Gastrocnemius medialis (tissue), 4 donors: ENCODE measurements around the gene CSNK1G1. TPM values are rescaled to one million over a fixed set of nuclear protein-coding genes. Genes with fewer than 3 reads are reported as not detected.

Experiments used
- ATAC-seq, 2 donors: fragments of 150-250 bp; one replicate each; pipeline ENCODE4 v1.9.1; 2016
- DNase-seq, 2 donors: peaks; one replicate each; pipeline ENCODE4 v3.0.0-alpha.2; 2019
- H3K27ac ChIP-seq, 4 donors: fragments of 200-600 bp; sonication (generic); 1 replicate in 1 of 4; 2 replicates in 3 of 4; pipeline ENCODE4 v1.5.1; 2016 to 2018; ENCODE audit warnings: mild to moderate bottlenecking in 2 of 4, moderate library complexity in 1 of 4
- H3K27me3 ChIP-seq, 3 donors: fragments of 200-600 bp; sonication (generic) in 2 of 3; 1 replicate in 1 of 3; 2 replicates in 2 of 3; pipeline versions ENCODE4 v1.5.1 to v1.6.0; 2016 to 2019; ENCODE audit warnings: mild to moderate bottlenecking in 1 of 3, moderate library complexity in 1 of 3
- H3K36me3 ChIP-seq, 2 donors: fragments of 200-600 bp; sonication (generic) in 1 of 2; one replicate each; pipeline ENCODE4 v1.5.1; 2017 to 2018
- H3K4me1 ChIP-seq, 2 donors: fragments of 200-600 bp; sonication (generic) in 1 of 2; one replicate each; pipeline ENCODE4 v1.5.1; 2016 to 2017; ENCODE audit warnings: mild to moderate bottlenecking in 2 of 2
- H3K4me3 ChIP-seq, 4 donors: fragments of 200-600 bp; sonication (generic) in 3 of 4; 1 replicate in 1 of 4; 2 replicates in 3 of 4; pipeline ENCODE4 v1.5.1; 2016 to 2019; ENCODE audit warnings: mild to moderate bottlenecking in 2 of 4
- H3K9me3 ChIP-seq, 3 donors: fragments of 200-600 bp; sonication (generic) in 2 of 3; 1 replicate in 1 of 3; 2 replicates in 2 of 3; pipeline ENCODE4 v1.5.1; 2016 to 2019
- POLR2A ChIP-seq, 2 donors: fragments of 450-650 bp; IDR thresholded peaks; one replicate each; pipeline ENCODE4 v1.6.1; 2017; ENCODE audit warnings: antibody characterized with exemption in 2 of 2, mild to moderate bottlenecking in 2 of 2, moderate library complexity in 2 of 2
- in situ Hi-C, 4 donors: fragments of 200-750 bp; cut with MboI; loops; one replicate each; pipeline versions ENCODE4 v1.15.0 to v1.8.0; 2017; ENCODE audit warnings: low sequenced_read_pairs in 4 of 4
- intact Hi-C: fragments of 100-400 bp; cut with DNase I; formaldehyde crosslinking; loops from one replicate; pipeline ENCODE4 v1.15.1; 2023; ENCODE audit warnings: low total_unique reads
- total RNA-seq, 4 donors: library from RNA; depleted of rRNA; stranded (reverse); fragments of >200 nt; gene quantifications; one replicate each; pipeline versions ENCODE4 v1.1.0 to v1.2.3, GENCODE V29; 2016
- TF ChIP-seq, protein P1 (sequence below), 5 experiments: fragments of 450-650 bp in 3 of 5; fragments of 200-600 bp in 2 of 5; sonication (generic) in 2 of 5; IDR thresholded peaks in 4 of 5; conservative IDR thresholded peaks in 1 of 5; 1 replicate in 4 of 5; 2 replicates in 1 of 5; pipeline ENCODE4 v1.5.1; 2016 to 2019; ENCODE audit warnings: antibody characterized with exemption in 5 of 5, mild to moderate bottlenecking in 3 of 5, moderate library complexity in 3 of 5

Gene CSNK1G1
- total RNA-seq, 4 donors from 2014 or later: 5.3 to 26.6 (median 6.5) TPM

DNA sequence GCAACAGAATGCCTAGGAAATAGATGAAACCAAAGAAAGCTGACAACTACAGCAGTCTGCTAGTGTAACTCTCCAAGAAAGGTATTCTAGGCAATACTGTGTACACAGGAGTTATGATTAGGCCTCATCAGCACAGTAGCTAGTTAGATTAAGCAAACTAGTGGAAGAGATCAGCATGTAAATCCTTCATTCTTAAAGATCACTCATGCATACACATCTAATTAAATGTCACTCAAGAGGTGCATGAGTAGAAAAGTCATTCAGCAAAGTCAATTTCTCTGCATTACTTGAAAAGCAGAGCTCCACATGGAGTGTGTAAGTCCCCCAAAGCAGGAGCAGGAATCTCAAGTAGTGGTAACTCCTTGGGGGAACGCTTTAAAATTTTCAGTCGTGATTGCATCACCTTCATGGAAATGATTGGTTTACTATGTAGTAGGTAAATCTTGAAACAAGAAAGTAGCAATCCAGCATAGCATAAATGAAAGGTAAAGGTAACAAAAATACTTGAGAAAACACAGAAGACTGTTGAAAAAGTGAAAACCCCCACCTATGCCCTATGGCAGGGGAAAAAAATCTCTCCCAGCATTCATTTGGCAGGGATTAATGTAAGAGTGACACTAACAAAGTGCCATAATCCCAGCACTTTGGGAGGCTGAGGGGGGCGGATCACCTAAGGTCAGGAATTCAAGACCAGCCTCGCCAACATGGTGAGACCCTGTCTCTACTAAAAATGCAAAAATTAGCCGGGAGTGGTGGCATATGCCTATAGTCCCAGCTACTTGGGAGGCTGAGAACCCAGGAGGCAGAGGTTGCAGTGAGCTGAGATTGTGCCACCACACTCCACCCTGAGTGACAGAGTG, 163.8 kb downstream of the CSNK1G1 start:
- in situ Hi-C loops (no loop called here), intact Hi-C loops (no loop called here)
- DNase-seq (no peak), ATAC-seq (no peak)
- H3K4me1 ChIP-seq: no peaks in the 10 kb centered on the region
- no peak overlapping the region for H3K4me3 ChIP-seq
- no peaks in the 10 kb centered on the region for H3K27me3 ChIP-seq
- no peaks in the 10 kb centered on the region for H3K9me3 ChIP-seq
- no peak overlapping the region for H3K27ac ChIP-seq
- H3K36me3 ChIP-seq: peaks cover 0 to 14% of the 10 kb centered on the region in 2 donors
- TF ChIP-seq, protein P1, sequence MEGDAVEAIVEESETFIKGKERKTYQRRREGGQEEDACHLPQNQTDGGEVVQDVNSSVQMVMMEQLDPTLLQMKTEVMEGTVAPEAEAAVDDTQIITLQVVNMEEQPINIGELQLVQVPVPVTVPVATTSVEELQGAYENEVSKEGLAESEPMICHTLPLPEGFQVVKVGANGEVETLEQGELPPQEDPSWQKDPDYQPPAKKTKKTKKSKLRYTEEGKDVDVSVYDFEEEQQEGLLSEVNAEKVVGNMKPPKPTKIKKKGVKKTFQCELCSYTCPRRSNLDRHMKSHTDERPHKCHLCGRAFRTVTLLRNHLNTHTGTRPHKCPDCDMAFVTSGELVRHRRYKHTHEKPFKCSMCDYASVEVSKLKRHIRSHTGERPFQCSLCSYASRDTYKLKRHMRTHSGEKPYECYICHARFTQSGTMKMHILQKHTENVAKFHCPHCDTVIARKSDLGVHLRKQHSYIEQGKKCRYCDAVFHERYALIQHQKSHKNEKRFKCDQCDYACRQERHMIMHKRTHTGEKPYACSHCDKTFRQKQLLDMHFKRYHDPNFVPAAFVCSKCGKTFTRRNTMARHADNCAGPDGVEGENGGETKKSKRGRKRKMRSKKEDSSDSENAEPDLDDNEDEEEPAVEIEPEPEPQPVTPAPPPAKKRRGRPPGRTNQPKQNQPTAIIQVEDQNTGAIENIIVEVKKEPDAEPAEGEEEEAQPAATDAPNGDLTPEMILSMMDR (IDR thresholded peaks at IDR 0.05 in 4 of 5, conservative IDR thresholded peaks at IDR 0.05 in 1 of 5): no peak
- TF ChIP-seq POLR2A (IDR thresholded peaks at IDR 0.05): no peak

DNA sequence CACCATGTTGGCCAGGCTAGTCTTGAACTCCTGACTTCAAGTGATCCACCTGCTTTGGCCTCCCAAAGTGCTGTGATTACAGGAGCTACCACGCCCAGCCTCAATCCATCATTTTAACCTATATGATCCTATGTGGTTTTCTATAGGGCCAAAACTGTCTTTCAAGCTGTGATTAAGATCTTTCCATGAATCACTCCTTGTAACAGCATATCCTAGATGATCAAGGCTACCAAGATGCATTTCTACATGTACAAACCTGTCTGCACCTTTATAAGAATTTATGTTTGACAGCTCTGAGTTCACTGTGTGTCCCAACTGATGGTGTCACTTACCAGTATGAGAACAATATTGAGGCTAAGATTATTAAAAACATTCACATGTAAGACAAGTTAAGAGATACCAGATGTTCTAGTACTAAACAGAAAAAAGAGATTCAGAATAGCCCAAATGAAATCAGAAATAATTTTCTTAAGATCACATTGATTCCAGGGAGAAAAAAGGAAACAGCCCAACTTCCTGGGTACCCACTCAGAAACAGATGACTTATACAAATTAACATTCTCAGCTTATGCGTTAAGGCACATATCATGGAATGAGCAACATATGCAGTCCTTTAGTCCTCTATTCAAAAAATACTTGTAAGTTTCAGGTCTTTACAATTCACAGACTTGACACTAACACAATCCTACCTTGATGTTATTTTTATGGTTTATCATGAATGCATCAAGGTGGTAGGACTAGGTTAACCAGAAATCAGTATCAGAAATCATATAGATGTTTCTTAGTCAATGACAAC, 168.4 kb downstream of the CSNK1G1 start:
- in situ Hi-C loops: no loop called here
- Histone ChIP-seq H3K27me3 (no peaks in the 10 kb centered on the region), H3K36me3 (no peaks in the 10 kb centered on the region), H3K4me3 (no peak overlapping the region), H3K27ac (no peak overlapping the region), H3K9me3 (no peaks in the 10 kb centered on the region), H3K4me1 (no peaks in the 10 kb centered on the region)
- DNase-seq (no peak), ATAC-seq (no peak)
- TF ChIP-seq, protein P1 (IDR thresholded peaks at IDR 0.05 in 4 of 5, conservative IDR thresholded peaks at IDR 0.05 in 1 of 5): no peak
- no peak for TF ChIP-seq POLR2A (IDR thresholded peaks at IDR 0.05)
- intact Hi-C loops: no loop called here

DNA sequence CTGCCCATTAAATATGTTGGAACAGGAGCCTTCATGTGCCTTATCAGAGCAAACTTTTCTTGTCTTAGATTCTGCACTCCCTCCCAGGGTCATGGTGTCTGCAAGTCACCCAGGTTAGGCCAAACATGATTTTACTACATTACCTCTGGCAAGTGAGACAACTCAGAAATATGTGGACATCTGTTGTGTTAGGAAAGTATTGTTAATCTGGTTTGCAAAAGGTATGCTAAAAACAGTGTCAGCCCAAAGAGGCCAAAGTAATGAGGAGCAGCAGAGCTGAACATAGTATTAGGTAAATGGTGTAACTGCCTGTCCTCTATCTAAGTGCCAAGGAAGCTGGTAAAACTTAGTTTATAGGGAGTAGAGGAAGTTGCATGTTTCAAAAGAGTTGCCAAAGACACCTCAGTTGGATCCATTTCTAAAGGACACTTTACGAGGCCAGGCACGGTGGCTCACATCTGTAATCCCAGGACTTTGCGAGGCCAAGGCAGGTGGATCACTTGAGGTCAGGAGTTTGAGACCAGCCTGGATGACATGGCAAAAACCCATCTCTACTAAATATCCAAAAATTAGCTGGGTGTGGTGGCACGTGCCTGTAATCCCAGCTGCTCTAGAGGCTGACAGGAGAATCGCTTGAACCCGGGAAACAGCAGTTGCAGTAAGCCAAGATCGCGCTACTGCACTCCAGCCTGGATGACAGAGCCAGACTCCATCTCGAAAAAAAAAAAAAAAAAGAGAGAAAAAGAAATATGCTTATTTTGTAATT, 170.6 kb downstream of the CSNK1G1 start:
- no peaks in the 10 kb centered on the region for H3K27me3 ChIP-seq
- intact Hi-C loops (no loop called here), in situ Hi-C loops (no loop called here)
- H3K9me3 ChIP-seq: no peaks in the 10 kb centered on the region
- H3K36me3 ChIP-seq: peaks cover 0 to 4% of the 10 kb centered on the region in 2 donors
- no peak overlapping the region for H3K4me3 ChIP-seq
- H3K27ac ChIP-seq: no peak overlapping the region
- no peak for ATAC-seq
- no peak for TF ChIP-seq POLR2A (IDR thresholded peaks at IDR 0.05)
- TF ChIP-seq, protein P1 (IDR thresholded peaks at IDR 0.05 in 4 of 5, conservative IDR thresholded peaks at IDR 0.05 in 1 of 5): no peak
- DNase-seq: no peak
- H3K4me1 ChIP-seq: no peaks in the 10 kb centered on the region

DNA sequence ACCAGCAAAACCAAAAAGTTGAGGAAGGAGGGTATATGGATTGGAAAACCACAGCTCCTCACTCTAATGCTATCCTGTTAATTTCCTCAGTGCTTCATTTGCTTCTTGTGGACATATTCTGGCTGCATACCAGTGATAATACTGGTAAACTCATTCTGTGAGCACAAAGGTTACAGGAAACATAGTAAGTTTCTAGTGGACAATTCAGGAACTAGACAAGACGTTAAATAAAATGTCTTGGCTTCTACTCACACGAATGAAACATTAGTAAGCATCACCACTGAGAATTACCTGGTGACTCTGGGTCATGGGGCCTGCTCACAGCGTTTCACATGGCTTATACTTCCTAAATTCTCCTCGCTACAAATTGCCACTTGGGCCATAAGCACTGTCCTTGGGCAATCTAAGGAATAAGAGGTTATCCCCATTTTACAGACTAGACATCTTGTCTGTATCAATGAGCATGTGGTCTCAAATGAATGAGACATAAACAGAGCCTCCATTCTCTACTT, 173.1 kb downstream of the CSNK1G1 start:
- intact Hi-C loops (no loop called here), in situ Hi-C loops (no loop called here)
- no peak overlapping the region for H3K27ac ChIP-seq
- H3K27me3 ChIP-seq: no peaks in the 10 kb centered on the region
- DNase-seq (no peak), ATAC-seq (no peak)
- no peaks in the 10 kb centered on the region for H3K4me1 ChIP-seq
- no peak overlapping the region for H3K4me3 ChIP-seq
- no peaks in the 10 kb centered on the region for H3K9me3 ChIP-seq
- peaks cover 0 to 15% of the 10 kb centered on the region in 2 donors for H3K36me3 ChIP-seq
- no peak for TF ChIP-seq POLR2A (IDR thresholded peaks at IDR 0.05)
- TF ChIP-seq, protein P1 (IDR thresholded peaks at IDR 0.05 in 4 of 5, conservative IDR thresholded peaks at IDR 0.05 in 1 of 5): no peak
